OCI-LY7 (cell line): ENCODE results near the gene SCAP. TPM values are rescaled to one million over a fixed set of nuclear protein-coding genes. Genes with fewer than 3 reads are reported as not detected.

Experiments
- BruUV-seq: library from RNA; stranded (reverse); fragments of 400-500 nt; replicated peaks from 2 replicates; lab custom pipeline; 2021; lab: Mats Ljungman, UMichigan
- CTCF ChIA-PET: fragments of 300-600 bp; sonication (Branson Sonifier 250); formaldehyde crosslinking; loops from one replicate; lab custom pipeline; 2022; ENCODE audit warnings: antibody characterized with exemption; ENCODE audit not compliant: unreplicated experiment; lab: Charles Lee
- POLR2A ChIA-PET: fragments of 300-600 bp; sonication (Branson Sonifier 250); formaldehyde crosslinking; loops from one replicate; lab custom pipeline; 2022; ENCODE audit warnings: antibody characterized with exemption; lab: Charles Lee
- DNase-seq: peaks from one replicate; pipeline ENCODE4 v3.0.0-alpha.2; 2015; ENCODE audit warnings: low spot score
- H2AFZ ChIP-seq: fragments of 200-600 bp; sonication (generic), shearing (Covaris generic); 2 replicates; pipeline ENCODE4 v1.6.1; 2014; ENCODE audit warnings: mild to moderate bottlenecking, antibody characterized with exemption, low read length, moderate library complexity
- H3K27ac ChIP-seq: fragments of 200-600 bp; sonication (generic); 2 replicates; pipeline ENCODE4 v1.5.1; 2014; ENCODE audit warnings: mixed run types, low read depth, mild to moderate bottlenecking, moderate library complexity, low read length, inconsistent platforms; ENCODE audit not compliant: poor library complexity, severe bottlenecking
- H3K36me3 ChIP-seq: fragments of 200-600 bp; sonication (generic); 2 replicates; pipeline ENCODE4 v1.6.1; 2014; ENCODE audit warnings: mild to moderate bottlenecking, antibody characterized with exemption, low read length, moderate library complexity, mixed read lengths; ENCODE audit not compliant: insufficient read depth
- H3K4me1 ChIP-seq: fragments of 200-600 bp; sonication (generic); 2 replicates; pipeline ENCODE4 v1.5.1; 2014; ENCODE audit warnings: mild to moderate bottlenecking, low read length; ENCODE audit not compliant: insufficient read depth, poor library complexity, severe bottlenecking
- H3K4me2 ChIP-seq: fragments of 200-600 bp; sonication (generic); 2 replicates; pipeline ENCODE4 v1.6.1; 2014; ENCODE audit warnings: mild to moderate bottlenecking, low read length
- H3K4me3 ChIP-seq: fragments of 200-600 bp; sonication (generic); 2 replicates; pipeline ENCODE4 v1.5.1; 2014; ENCODE audit warnings: mild to moderate bottlenecking, low read depth, low read length; ENCODE audit not compliant: poor library complexity, severe bottlenecking
- H3K79me2 ChIP-seq: fragments of 200-600 bp; sonication (generic); 2 replicates; pipeline ENCODE4 v1.6.1; 2016; ENCODE audit warnings: low read depth, mild to moderate bottlenecking, low read length, moderate library complexity, mixed read lengths; ENCODE audit not compliant: insufficient read depth
- H3K9me2 ChIP-seq: fragments of 200-600 bp; sonication (generic); 2 replicates; pipeline ENCODE4 v1.6.1; 2016; ENCODE audit warnings: mild to moderate bottlenecking, low read length, mixed read lengths; ENCODE audit not compliant: insufficient read depth
- H3K9me3 ChIP-seq: fragments of 200-600 bp; sonication (generic); 2 replicates; pipeline ENCODE4 v1.6.1; 2014; ENCODE audit warnings: mild to moderate bottlenecking, mixed run types, low read length, mixed read lengths
- H4K20me1 ChIP-seq: fragments of 200-600 bp; sonication (generic); 2 replicates; pipeline ENCODE4 v1.6.1; 2014; ENCODE audit warnings: mild to moderate bottlenecking, antibody characterized with exemption, low read length, moderate library complexity, mixed read lengths; ENCODE audit not compliant: insufficient read depth
- CTCF ChIP-seq: fragments of 200-600 bp; sonication (generic); conservative IDR thresholded peaks from 2 replicates; pipeline ENCODE4 v1.5.1; 2014; ENCODE audit warnings: mild to moderate bottlenecking, antibody characterized with exemption, low read length, moderate library complexity, mixed read lengths
- EZH2phosphoT487 ChIP-seq: fragments of 200-600 bp; sonication (generic); IDR thresholded peaks from 2 replicates; pipeline ENCODE4 v1.6.1; 2018; ENCODE audit warnings: low read depth, borderline replicate concordance, mild to moderate bottlenecking, mixed run types, antibody characterized with exemption, low read length, moderate library complexity, mixed read lengths
- intact Hi-C: fragments of 100-400 bp; cut with micrococcal nuclease; formaldehyde crosslinking; loops from one replicate; pipeline ENCODE4 v1.10.0; 2022; ENCODE audit not compliant: unreplicated experiment
- total RNA-seq, 2 experiments: library from RNA; depleted of rRNA in 1 of 2; stranded (reverse); fragments of >200 nt in 1 of 2; shearing (Covaris generic) in 1 of 2; gene quantifications; 2 replicates each; pipeline ENCODE4 v1.2.3, GENCODE V29; 2014 to 2022

Gene SCAP
- total RNA-seq, 2 experiments from 2014 or later = 63.7 to 70.5 TPM

DNA sequence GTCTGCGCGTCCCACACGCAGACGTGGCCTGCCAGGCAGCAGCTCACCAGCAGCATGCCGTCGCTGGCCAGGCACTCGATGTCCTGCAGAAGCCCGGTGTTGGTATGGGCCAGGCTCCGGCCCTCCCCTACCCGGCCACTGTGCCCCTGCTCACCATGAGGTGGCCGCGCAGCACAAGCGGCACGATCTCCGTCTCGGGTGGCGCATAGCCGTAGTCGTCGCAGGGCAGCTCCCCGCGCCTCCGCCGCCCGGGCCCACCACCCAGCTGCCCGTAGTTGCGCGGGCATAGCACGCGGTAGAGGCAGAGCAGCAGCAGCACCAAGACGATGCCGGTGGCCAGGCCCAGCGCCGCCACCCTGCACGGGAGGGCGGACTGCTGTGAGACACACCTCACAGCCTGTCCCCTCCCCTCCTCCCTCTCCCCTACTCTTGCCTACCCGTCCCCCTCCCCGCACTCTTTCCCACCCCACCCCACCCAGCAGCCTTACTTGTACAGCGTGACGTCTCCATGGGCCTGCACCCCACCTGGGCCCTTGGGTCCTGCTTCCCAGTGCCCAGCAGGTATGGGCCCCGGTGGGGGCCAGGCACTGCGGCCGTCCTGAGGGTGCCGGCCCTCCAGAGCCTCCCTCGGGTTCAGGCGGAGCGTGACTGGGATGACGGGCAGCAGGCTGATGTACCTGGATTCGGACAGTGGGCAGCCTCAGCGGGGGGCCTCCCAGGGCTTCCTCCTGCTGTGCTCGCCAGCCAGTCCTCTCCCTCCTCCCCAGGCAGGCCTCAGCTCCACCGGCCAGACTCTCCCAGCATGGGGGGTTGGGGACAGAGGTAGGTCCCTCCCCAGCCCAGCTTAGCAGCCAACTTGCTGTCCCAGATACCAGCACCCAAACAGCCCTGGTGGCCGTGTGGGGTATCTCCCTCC lies 57.3 kb downstream of the SCAP start:
- intact Hi-C loops = no loop called here
- H3K9me2 ChIP-seq = no peaks in the 10 kb centered on the region
- H3K79me2 ChIP-seq = no peaks in the 10 kb centered on the region
- H3K4me1 ChIP-seq = peaks cover 10% of the 10 kb centered on the region
- H3K36me3 ChIP-seq = peaks cover 63% of the 10 kb centered on the region
- POLR2A ChIA-PET = no interaction called here
- BruUV-seq = no TSS peak
- no peak overlapping the region for H3K4me3 ChIP-seq
- H3K9me3 ChIP-seq = no peaks in the 10 kb centered on the region
- no peaks in the 10 kb centered on the region for H4K20me1 ChIP-seq
- TF ChIP-seq EZH2phosphoT487 (no peak), CTCF (no peak; the same call in 1 of the 2 replicates)
- no peak for DNase-seq
- no peak overlapping the region for H3K4me2 ChIP-seq
- H3K27ac ChIP-seq = no peak overlapping the region
- H2AFZ ChIP-seq = no peak overlapping the region
- CTCF ChIA-PET = no interaction called here

GRCh38 chr3:47416041-47416440 lies 59.7 kb downstream of the SCAP start:
- no peak overlapping the region for H3K4me3 ChIP-seq
- TF ChIP-seq EZH2phosphoT487 (no peak), CTCF (no peak)
- peaks cover 4% of the 10 kb centered on the region for H3K4me1 ChIP-seq
- DNase-seq = no peak
- H4K20me1 ChIP-seq = no peaks in the 10 kb centered on the region
- no peak overlapping the region for H2AFZ ChIP-seq
- H3K9me2 ChIP-seq = no peaks in the 10 kb centered on the region
- ChIA-PET CTCF (no interaction called here), POLR2A (no interaction called here)
- intact Hi-C loops = no loop called here
- no peak overlapping the region for H3K27ac ChIP-seq
- H3K4me2 ChIP-seq = no peak overlapping the region
- no peaks in the 10 kb centered on the region for H3K9me3 ChIP-seq
- no peaks in the 10 kb centered on the region for H3K79me2 ChIP-seq
- no TSS peak for BruUV-seq
- H3K36me3 ChIP-seq = peaks cover 78% of the 10 kb centered on the region
